Spleen (tissue), 11 donors: ENCODE measurements around the gene KLHL25. TPM values are rescaled to one million over a fixed set of nuclear protein-coding genes. Genes with fewer than 3 reads are reported as not detected.

Experiments used
- DNase-seq: peaks from one replicate; pipeline ENCODE4 v3.0.0-alpha.2; 2020
- H3K27ac ChIP-seq, 8 donors: fragments of 200-600 bp; sonication (generic) in 7 of 8; 1 replicate in 4 of 8; 2 replicates in 4 of 8; pipeline versions ENCODE4 v1.5.0 to v1.8.0; 2016 to 2021; ENCODE audit warnings: inconsistent platforms in 4 of 8, mild to moderate bottlenecking in 4 of 8, moderate library complexity in 1 of 8
- H3K27me3 ChIP-seq, 7 donors: fragments of 200-600 bp; sonication (generic) in 6 of 7; replicated peaks in 1 of 7; 1 replicate in 4 of 7; 2 replicates in 3 of 7; pipeline versions ENCODE4 v1.5.0 to v1.8.0; 2016 to 2021; ENCODE audit warnings: inconsistent platforms in 3 of 7, mild to moderate bottlenecking in 1 of 7
- H3K36me3 ChIP-seq, 6 donors: fragments of 200-600 bp; sonication (generic) in 5 of 6; 1 replicate in 4 of 6; 2 replicates in 2 of 6; pipeline versions ENCODE4 v1.5.0 to v1.8.0; 2016 to 2021; ENCODE audit warnings: inconsistent platforms in 2 of 6
- H3K4me1 ChIP-seq, 6 donors: fragments of 200-600 bp; sonication (generic) in 5 of 6; 1 replicate in 3 of 6; 2 replicates in 3 of 6; pipeline versions ENCODE4 v1.5.0 to v1.8.0; 2016 to 2021; ENCODE audit warnings: inconsistent platforms in 3 of 6
- H3K4me3 ChIP-seq, 8 donors: fragments of 200-600 bp; sonication (generic) in 7 of 8; 1 replicate in 4 of 8; 2 replicates in 4 of 8; pipeline versions ENCODE4 v1.5.0 to v1.8.0; 2016 to 2021; ENCODE audit warnings: inconsistent platforms in 4 of 8, mild to moderate bottlenecking in 4 of 8, moderate library complexity in 2 of 8
- H3K9me3 ChIP-seq, 8 donors: fragments of 200-600 bp; sonication (generic) in 7 of 8; 1 replicate in 4 of 8; 2 replicates in 4 of 8; pipeline versions ENCODE4 v1.5.0 to v1.8.0; 2016 to 2021; ENCODE audit warnings: inconsistent platforms in 4 of 8
- POLR2A ChIP-seq, 3 donors: fragments of 450-650 bp; IDR thresholded peaks; one replicate each; pipeline ENCODE4 v1.5.1; 2017; ENCODE audit warnings: antibody characterized with exemption in 3 of 3, mild to moderate bottlenecking in 1 of 3
- POLR2AphosphoS5 ChIP-seq, 3 donors: sonication (generic); formaldehyde crosslinking; IDR thresholded peaks; one replicate each; pipeline ENCODE4 v1.5.1; 2017; ENCODE audit warnings: antibody characterized with exemption in 3 of 3
- WGBS, 5 donors: extraction: QIAGEN DNeasy Blood & Tissue Kit in 3 of 5; methylation state at CpG; one replicate each; pipeline versions ENCODE4 v1.1.5 to v1.1.7; 2013 to 2018; 5-methylcytosine and 5-hydroxymethylcytosine counted together
- intact Hi-C: fragments of 100-400 bp; cut with DNase I; formaldehyde crosslinking; loops from one replicate; pipeline ENCODE4 v1.15.0; 2023; ENCODE audit warnings: low total_unique reads
- polyA plus RNA-seq, 3 donors: library from polyadenylated mRNA; stranded (reverse); fragments of 200-250 nt; gene quantifications; one replicate each; pipeline ENCODE4 v1.2.1, GENCODE V29; 2013
- total RNA-seq, 7 donors: library from RNA; depleted of rRNA in 3 of 7; stranded (reverse); fragments of >200 nt in 3 of 7; fragmentation: NEBNext Ultra II Directional in 4 of 7; extraction: Animal tissue kit (Norgen Biotek cat#: 25700) in 4 of 7; gene quantifications; one replicate each; pipeline versions ENCODE4 v1.1.0 to v1.2.1, GENCODE V29; 2016 to 2021
- TF ChIP-seq, protein P1 (sequence below), 11 experiments: fragments of 200-600 bp in 7 of 11; fragments of 450-650 bp in 4 of 11; sonication (generic) in 4 of 11; IDR thresholded peaks in 8 of 11; conservative IDR thresholded peaks in 3 of 11; 1 replicate in 7 of 11; 2 replicates in 4 of 11; pipeline versions ENCODE4 v1.4.0 to v1.8.0; 2016 to 2021; ENCODE audit warnings: antibody characterized with exemption in 11 of 11, inconsistent platforms in 4 of 11, mild to moderate bottlenecking in 1 of 11
- donor health status: healthy with polysubstance abuse.
- donor health status: DM: no; HTN: no; CAD: no; lungs with moderate emphysema.
- donor health status: DM: no; HTN: no; CAD: no.
- donor health status: Bipolar disorder and iron deficiency.
- donor health status: healthy.
- donor health status: DM: no; HTN: no; CAD: no.
- donor health status: DM: yes; HTN: yes; CAD: no.

KLHL25 gene
- total and polyA plus RNA-seq, 10 donors: 1.00 to 4.6 (median 3.1) TPM

DNA sequence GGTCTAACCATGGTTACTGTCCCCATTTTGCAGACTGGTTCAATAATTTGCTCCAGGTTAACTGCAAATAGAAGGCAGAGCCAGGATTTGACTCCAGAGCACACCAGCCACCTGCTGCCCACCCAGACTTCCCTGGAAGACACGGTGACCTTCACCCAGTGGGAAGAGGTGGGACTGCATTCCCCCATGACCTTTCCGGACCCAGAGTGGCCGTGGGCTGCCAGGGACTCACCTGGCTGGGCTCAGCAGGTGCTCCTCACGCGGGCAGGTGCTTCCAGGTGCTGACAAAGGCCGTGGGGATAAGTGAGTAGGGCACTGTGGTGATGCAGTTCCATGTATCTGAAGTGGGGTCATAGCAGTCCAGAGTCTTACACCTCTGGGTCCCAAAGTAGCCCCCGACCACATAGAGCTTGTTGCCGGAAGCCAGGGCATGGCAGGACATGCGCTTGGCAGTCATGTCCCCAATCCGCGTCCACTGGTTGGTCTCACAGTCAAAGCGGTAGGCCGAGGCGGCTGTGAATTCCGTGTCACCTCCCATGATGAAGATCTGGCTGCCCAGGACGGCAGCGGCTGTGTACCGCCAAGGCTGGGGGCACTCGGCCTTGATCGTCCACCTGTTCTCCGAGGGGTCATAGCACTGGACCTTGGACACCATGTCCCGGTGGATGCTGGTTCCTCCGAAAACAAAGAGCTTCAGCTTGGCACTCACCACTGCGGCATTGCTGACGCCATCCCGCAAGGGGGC lies 26.8 kb downstream of the KLHL25 start:
- H3K4me3 ChIP-seq: no peak overlapping the region
- H3K27me3 ChIP-seq: no peaks in the 10 kb centered on the region
- intact Hi-C loops: no loop called here
- H3K4me1 ChIP-seq: peaks cover 0 to 10% (median 0%) of the 10 kb centered on the region in 6 donors
- no peaks in the 10 kb centered on the region for H3K9me3 ChIP-seq
- TF ChIP-seq POLR2AphosphoS5 (IDR thresholded peaks at IDR 0.05): no peak
- TF ChIP-seq, protein P1, sequence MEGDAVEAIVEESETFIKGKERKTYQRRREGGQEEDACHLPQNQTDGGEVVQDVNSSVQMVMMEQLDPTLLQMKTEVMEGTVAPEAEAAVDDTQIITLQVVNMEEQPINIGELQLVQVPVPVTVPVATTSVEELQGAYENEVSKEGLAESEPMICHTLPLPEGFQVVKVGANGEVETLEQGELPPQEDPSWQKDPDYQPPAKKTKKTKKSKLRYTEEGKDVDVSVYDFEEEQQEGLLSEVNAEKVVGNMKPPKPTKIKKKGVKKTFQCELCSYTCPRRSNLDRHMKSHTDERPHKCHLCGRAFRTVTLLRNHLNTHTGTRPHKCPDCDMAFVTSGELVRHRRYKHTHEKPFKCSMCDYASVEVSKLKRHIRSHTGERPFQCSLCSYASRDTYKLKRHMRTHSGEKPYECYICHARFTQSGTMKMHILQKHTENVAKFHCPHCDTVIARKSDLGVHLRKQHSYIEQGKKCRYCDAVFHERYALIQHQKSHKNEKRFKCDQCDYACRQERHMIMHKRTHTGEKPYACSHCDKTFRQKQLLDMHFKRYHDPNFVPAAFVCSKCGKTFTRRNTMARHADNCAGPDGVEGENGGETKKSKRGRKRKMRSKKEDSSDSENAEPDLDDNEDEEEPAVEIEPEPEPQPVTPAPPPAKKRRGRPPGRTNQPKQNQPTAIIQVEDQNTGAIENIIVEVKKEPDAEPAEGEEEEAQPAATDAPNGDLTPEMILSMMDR (IDR thresholded peaks at IDR 0.05 in 8 of 11, conservative IDR thresholded peaks at IDR 0.05 in 3 of 11): no peak
- TF ChIP-seq POLR2A (IDR thresholded peaks at IDR 0.05): no peak
- no peak overlapping the region for H3K27ac ChIP-seq
- H3K36me3 ChIP-seq: peaks cover 0 to 32% (median 0%) of the 10 kb centered on the region in 6 donors
- 95 to 98% (median 97%) methylated on average over 24 to 26 of the region's 26 CpGs for WGBS, 5 donors
- no peak for DNase-seq

DNA sequence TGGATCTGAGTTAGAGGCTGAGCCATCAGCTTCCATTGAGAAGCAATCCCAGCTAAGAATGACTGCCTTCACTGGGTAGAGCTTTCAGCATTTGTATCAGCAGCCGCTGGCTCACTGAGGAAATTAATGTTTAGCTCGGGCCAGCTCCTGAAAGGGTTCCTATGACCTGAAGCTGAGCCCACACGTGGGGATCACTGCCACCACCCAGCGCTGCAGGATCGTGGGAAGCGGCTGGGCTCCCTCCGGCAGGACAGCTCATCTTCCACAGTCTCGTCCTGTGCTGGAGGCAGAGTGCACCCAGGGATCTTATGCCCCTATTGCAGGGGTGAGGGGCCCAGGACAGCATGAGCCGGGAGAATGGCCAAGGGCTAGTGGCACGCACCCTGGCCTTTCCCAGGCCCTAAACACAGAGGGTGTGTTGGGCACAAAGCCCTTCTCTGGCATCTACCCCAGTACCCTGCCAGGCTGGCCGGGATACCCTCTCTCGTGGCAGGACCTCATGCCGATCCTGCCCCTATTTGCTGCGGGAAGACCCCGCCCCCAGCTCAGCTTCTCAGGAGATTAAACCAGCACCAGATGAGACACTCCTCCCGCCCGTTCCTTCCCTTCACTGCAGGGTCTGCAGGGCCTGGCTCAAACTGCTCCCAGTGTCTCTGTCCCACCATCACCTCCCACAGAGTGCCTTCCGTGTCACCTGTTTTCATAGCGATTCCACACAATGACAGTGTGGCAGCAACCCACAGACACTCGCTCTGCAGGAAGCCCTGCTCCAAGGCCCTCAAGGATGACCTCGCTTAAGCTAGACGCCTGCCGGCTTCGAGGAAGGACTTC lies 28.5 kb downstream of the KLHL25 start:
- TF ChIP-seq, protein P1 (IDR thresholded peaks at IDR 0.05 in 8 of 11, conservative IDR thresholded peaks at IDR 0.05 in 3 of 11): no peak
- no peak for TF ChIP-seq POLR2AphosphoS5 (IDR thresholded peaks at IDR 0.05)
- no peak for TF ChIP-seq POLR2A (IDR thresholded peaks at IDR 0.05)
- Histone ChIP-seq H3K9me3 (no peaks in the 10 kb centered on the region), H3K36me3 (peaks cover 0 to 38% (median 0%) of the 10 kb centered on the region in 6 donors), H3K4me3 (no peak overlapping the region), H3K27ac (no peak overlapping the region), H3K27me3 (no peaks in the 10 kb centered on the region), H3K4me1 (peaks cover 0 to under 1% (median 0%) of the 10 kb centered on the region in 6 donors)
- WGBS, 5 donors: 88 to 95% (median 89%) methylated on average over 21 to 24 of the region's 24 CpGs
- DNase-seq: no peak
- intact Hi-C loops: no loop called here

DNA sequence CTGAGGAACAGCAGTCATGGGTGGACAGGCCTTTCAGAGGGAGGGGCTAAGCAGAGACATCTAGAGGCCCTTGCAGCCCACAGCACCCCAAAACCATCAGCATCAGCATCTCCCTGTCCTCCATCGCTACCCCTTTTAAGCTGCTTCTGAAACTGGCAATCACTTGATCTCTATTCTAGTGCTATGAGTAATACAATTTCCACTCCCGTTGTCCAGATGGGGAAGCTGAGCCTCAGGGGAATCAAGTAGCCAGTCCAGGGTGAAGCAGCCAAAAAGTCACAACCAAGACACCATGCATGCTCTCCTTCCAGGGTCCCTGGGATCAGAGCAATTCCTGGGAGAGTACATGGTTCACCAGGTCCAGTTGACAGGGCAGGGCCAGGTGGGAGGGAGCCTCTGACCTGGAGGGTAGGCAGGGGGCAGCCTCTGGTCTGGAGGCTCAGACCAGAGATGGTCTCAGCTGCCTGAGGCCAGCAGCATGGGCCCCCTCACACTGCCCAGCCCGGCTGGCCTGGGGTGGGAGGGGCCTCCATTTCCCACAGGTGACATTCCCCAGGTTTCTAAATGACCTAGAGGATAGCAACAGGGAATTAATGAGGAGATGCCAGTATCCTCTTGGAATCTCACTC lies 30.0 kb downstream of the KLHL25 start:
- Histone ChIP-seq H3K27me3 (no peaks in the 10 kb centered on the region), H3K4me3 (no peak overlapping the region)

More for the DNA sequence above, 30.0 kb downstream of the KLHL25 start:
- H3K4me1 ChIP-seq: no peaks in the 10 kb centered on the region
- TF ChIP-seq, protein P1 (IDR thresholded peaks at IDR 0.05 in 8 of 11, conservative IDR thresholded peaks at IDR 0.05 in 3 of 11): no peak
- TF ChIP-seq POLR2A (IDR thresholded peaks at IDR 0.05) (no peak), POLR2AphosphoS5 (IDR thresholded peaks at IDR 0.05) (no peak)
- 76 to 88% (median 78%) methylated on average over 2 to 3 of the region's 3 CpGs for WGBS, 5 donors
- H3K27ac ChIP-seq: no peak overlapping the region
- DNase-seq: no peak
- H3K36me3 ChIP-seq: peaks cover 0 to 47% (median 2%) of the 10 kb centered on the region in 6 donors
- intact Hi-C loops: no loop called here
- no peaks in the 10 kb centered on the region for H3K9me3 ChIP-seq
